ENCODE measurements around the gene RHCG.

Gene RHCG

GRCh38 chr15:89436560-89437311 lies 59.6 kb downstream of the RHCG start:
- peaks cover 9% of the 10 kb centered on the region for H3K27me3 Mint-ChIP-seq
- no peak for ATAC-seq (ENCODE audit: low read depth)
- H3K4me1 Mint-ChIP-seq, result peaks cover 15% of the 10 kb centered on the region
- H3K4me3 Mint-ChIP-seq, result no peak overlapping the region
- DNase-seq (ENCODE audit: low spot score in 2 of 2), result no peak
- no peaks in the 10 kb centered on the region for H3K36me3 Mint-ChIP-seq
- no peak overlapping the region for H3K27ac Mint-ChIP-seq
- peaks cover 2% of the 10 kb centered on the region for H3K9me3 Mint-ChIP-seq

- Mint-ChIP-seq H3K9me3 (no peaks in the 10 kb centered on the region), H3K4me3 (no peak overlapping the region), H3K4me1 (peaks cover 14% of the 10 kb centered on the region), H3K27ac (no peak overlapping the region), H3K27me3 (peaks cover 9% of the 10 kb centered on the region), H3K36me3 (no peaks in the 10 kb centered on the region)
- DNase-seq (ENCODE audit: low spot score in 2 of 2) (no peak), ATAC-seq (ENCODE audit: low read depth) (no peak)
Measured at GRCh38 chr15:89435362-89435761, 61.0 kb downstream of the RHCG start.

DNA sequence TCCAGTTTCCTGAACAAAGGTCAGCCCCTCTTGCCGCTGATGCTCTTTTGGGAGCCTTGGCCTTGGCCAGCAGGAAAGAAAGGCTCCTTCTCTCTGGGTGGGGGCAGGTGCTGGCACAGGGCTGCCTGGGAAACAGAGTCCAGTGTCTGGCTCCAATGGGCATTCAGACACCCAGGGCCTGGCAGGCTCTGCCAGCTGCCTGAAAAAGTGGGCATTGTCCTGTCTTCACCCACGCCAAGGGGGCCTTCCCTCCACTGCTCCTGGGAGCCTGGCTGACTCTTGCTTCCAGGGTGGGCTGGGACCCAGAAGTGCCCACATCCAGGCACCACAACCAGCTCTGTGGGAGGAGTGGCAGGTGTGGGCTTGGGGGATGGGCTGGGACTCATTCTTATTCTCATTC lies 62.7 kb downstream of the RHCG start:
- no peak overlapping the region for H3K27ac Mint-ChIP-seq
- DNase-seq (ENCODE audit: low spot score in 2 of 2), result no peak
- no peaks in the 10 kb centered on the region for H3K9me3 Mint-ChIP-seq
- no peaks in the 10 kb centered on the region for H3K36me3 Mint-ChIP-seq
- no peak for ATAC-seq (ENCODE audit: low read depth)
- H3K27me3 Mint-ChIP-seq, result peaks cover 10% of the 10 kb centered on the region
- peaks cover 12% of the 10 kb centered on the region for H3K4me1 Mint-ChIP-seq
- no peak overlapping the region for H3K4me3 Mint-ChIP-seq

- no peaks in the 10 kb centered on the region for H3K9me3 Mint-ChIP-seq
- DNase-seq (ENCODE audit: low spot score in 2 of 2) (peak; percentile 96 to 99), ATAC-seq (ENCODE audit: low read depth) (peak; percentile 97)
- peaks cover 8% of the 10 kb centered on the region for H3K4me1 Mint-ChIP-seq
- peak overlapping the region; percentile 87 for H3K4me3 Mint-ChIP-seq
- peak overlapping the region; percentile 31 for H3K27ac Mint-ChIP-seq
- no peaks in the 10 kb centered on the region for H3K36me3 Mint-ChIP-seq
- H3K27me3 Mint-ChIP-seq, result peaks cover 7% of the 10 kb centered on the region
Measured at GRCh38 chr15:89430530-89431341, 65.6 kb downstream of the RHCG start.

DNA sequence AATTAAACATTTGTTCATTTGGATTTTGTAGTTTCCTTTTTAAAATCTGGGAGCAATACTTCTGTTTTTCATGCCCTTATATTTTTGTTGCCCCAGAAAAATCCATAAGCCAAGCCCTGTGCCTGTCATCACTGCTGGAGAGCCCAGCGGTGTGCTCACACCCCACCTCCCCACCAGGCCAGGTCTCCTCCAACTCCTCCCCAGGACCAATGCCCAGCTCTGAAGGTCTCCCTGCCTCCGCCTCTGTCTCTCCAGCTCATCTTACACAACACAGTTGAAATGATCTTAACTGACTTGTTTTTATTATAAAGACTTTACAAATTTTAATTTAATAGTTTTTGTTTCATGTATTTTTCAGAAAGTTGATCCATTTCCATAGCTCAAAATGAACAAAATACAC lies 66.4 kb downstream of the RHCG start:
- no peaks in the 10 kb centered on the region for H3K36me3 Mint-ChIP-seq
- H3K27ac Mint-ChIP-seq, result no peak overlapping the region
- DNase-seq (ENCODE audit: low spot score in 2 of 2) (no peak), ATAC-seq (ENCODE audit: low read depth) (no peak)
- peaks cover 8% of the 10 kb centered on the region for H3K4me1 Mint-ChIP-seq
- peaks cover 7% of the 10 kb centered on the region for H3K27me3 Mint-ChIP-seq
- no peaks in the 10 kb centered on the region for H3K9me3 Mint-ChIP-seq
- H3K4me3 Mint-ChIP-seq, result no peak overlapping the region

DNA sequence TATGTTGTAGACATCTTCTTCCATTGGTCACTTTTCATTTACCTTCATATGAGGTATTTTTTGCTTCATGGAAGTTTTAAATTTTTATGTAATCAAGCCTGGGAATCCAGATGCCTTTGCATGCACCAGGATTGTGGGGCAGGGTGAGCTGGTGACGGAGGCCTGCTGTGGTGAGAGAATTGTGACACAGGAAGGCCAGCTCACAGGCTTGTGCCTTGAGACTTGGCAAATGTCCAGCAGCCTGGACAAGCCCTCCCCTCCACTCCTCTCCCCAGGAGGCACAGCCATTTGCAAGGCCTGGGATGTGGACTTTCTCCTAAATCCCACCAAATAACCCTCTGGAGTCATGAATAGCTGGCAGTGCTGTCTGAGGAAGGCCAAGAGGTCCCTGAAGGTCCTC lies 67.4 kb downstream of the RHCG start:
- Mint-ChIP-seq H3K9me3 (no peaks in the 10 kb centered on the region), H3K27me3 (peaks cover 7% of the 10 kb centered on the region), H3K4me1 (peaks cover 8% of the 10 kb centered on the region), H3K36me3 (no peaks in the 10 kb centered on the region), H3K4me3 (no peak overlapping the region), H3K27ac (no peak overlapping the region)
- ATAC-seq (ENCODE audit: low read depth) (no peak), DNase-seq (ENCODE audit: low spot score in 2 of 2) (no peak)

- no peak for ATAC-seq (ENCODE audit: low read depth)
- Mint-ChIP-seq H3K27ac (no peak overlapping the region), H3K4me3 (no peak overlapping the region), H3K27me3 (peaks cover 7% of the 10 kb centered on the region), H3K36me3 (no peaks in the 10 kb centered on the region), H3K9me3 (no peaks in the 10 kb centered on the region), H3K4me1 (peaks cover 8% of the 10 kb centered on the region)
- no peak for DNase-seq (ENCODE audit: low spot score in 2 of 2)
Measured at GRCh38 chr15:89428246-89428645, 68.1 kb downstream of the RHCG start.

DNA sequence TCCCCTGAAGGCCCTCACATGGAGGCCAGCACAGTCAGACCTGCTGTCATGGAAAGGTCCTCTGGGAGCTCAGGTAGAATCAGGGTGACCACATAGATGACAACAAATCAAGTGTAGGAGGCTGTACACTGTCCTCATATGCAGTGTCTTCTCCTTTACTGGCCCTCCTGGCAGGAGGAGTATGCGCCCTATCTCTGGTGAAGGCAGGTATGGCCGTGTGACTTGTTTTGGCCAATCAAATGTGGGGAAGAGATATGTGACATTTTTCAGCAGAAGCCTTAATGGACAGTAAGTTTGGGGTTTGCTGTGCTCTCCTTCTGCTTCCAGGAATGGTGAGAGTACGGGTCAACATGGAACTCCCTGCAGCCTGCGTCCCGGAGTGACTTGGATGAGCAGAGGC lies 69.9 kb downstream of the RHCG start:
- H3K36me3 Mint-ChIP-seq, result no peaks in the 10 kb centered on the region
- peaks cover 8% of the 10 kb centered on the region for H3K4me1 Mint-ChIP-seq
- H3K9me3 Mint-ChIP-seq, result no peaks in the 10 kb centered on the region
- DNase-seq (ENCODE audit: low spot score in 2 of 2) (no peak), ATAC-seq (ENCODE audit: low read depth) (no peak)
- H3K4me3 Mint-ChIP-seq, result no peak overlapping the region
- H3K27me3 Mint-ChIP-seq, result peaks cover 3% of the 10 kb centered on the region
- no peak overlapping the region for H3K27ac Mint-ChIP-seq

DNA sequence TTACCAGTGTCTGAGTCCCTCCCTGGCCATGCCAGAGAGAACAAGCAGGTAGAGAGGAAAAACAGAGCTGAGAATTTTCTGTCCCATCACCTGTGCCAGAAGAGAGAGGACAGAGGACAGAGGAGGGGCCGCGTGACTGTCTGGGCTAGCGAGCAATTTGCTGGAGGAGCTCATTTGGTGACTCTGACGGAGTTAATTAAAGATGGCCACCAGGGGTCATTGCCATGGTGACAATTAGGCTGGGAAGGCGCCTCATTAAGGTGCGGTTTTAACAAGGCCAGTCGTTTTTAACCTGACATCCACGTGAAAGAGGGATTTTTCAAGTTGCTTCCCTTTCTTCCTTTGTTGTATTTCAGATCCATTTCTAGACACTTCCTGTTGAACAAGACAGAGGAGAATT lies 72.4 kb downstream of the RHCG start:
- Mint-ChIP-seq H3K9me3 (no peaks in the 10 kb centered on the region), H3K27me3 (peaks cover 7% of the 10 kb centered on the region), H3K4me1 (no peaks in the 10 kb centered on the region), H3K27ac (no peak overlapping the region), H3K36me3 (no peaks in the 10 kb centered on the region), H3K4me3 (no peak overlapping the region)
- DNase-seq (ENCODE audit: low spot score in 2 of 2) (no peak), ATAC-seq (ENCODE audit: low read depth) (no peak)
